Right lobe of liver (tissue), 4 donors: Measurements from ENCODE around the gene KRTAP1-1.

Experiments
- POLR2A ChIP-seq: fragments of 450-650 bp; IDR thresholded peaks from one replicate; pipeline ENCODE4 v1.6.1; 2017; ENCODE audit warnings: antibody characterized with exemption, mild to moderate bottlenecking
- TF ChIP-seq, protein P1 (sequence below), 4 donors: fragments of 200-600 bp in 3 of 4; fragments of 450-650 bp in 1 of 4; IDR thresholded peaks; one replicate each; pipeline versions ENCODE4 v1.5.1 to v1.8.0; 2016 to 2022; ENCODE audit warnings: antibody characterized with exemption in 4 of 4, mild to moderate bottlenecking in 2 of 4
- donor health status: DM: no; HTN: no; CAD: no.
- donor health status: DM: no; HTN: no; CAD: no.
- donor health status: DM: no; HTN: yes; CAD: no.

DNA sequence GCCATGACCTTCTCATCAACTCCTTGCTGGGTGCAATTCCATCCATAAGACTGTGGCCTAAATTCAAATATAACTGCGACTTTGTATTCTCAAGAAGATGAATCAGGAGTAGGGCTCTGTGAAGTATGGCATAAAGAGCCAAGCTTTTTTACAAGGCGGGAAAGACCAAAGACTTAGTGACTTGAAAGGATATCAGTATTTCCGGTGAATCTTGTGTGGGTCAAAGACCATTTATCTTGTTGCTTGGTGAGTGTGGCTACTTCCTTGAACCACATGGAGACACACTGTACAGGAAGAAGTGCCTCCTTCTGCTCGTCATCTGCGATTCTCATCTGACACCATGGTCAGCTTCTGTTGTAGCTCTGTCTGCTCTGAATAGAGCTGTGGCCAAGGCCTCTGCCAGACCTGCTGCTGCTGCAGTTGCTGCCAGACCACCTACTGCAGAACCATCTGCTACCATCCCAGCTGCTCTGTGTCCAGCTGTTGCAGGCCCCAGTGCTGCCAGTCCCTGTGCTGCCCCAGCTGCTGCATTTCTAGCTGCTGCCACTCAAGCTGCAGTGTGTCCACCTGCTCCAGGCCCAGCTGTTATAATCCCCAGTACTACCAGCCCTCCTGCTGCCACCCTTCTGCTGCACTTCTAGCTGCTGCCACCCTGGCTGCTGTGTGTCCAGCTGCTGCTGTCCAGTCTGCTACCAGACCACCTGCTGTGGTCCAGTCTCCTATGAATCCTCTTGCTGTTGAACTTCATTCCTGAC lies 30.5 kb upstream of the KRTAP1-1 start:
- TF ChIP-seq, protein P1, sequence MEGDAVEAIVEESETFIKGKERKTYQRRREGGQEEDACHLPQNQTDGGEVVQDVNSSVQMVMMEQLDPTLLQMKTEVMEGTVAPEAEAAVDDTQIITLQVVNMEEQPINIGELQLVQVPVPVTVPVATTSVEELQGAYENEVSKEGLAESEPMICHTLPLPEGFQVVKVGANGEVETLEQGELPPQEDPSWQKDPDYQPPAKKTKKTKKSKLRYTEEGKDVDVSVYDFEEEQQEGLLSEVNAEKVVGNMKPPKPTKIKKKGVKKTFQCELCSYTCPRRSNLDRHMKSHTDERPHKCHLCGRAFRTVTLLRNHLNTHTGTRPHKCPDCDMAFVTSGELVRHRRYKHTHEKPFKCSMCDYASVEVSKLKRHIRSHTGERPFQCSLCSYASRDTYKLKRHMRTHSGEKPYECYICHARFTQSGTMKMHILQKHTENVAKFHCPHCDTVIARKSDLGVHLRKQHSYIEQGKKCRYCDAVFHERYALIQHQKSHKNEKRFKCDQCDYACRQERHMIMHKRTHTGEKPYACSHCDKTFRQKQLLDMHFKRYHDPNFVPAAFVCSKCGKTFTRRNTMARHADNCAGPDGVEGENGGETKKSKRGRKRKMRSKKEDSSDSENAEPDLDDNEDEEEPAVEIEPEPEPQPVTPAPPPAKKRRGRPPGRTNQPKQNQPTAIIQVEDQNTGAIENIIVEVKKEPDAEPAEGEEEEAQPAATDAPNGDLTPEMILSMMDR (IDR thresholded peaks at IDR 0.05), result no peak
- no peak for TF ChIP-seq POLR2A
